PC-3 (cell line): ENCODE measurements around the gene SMIM27.

Source experiments
- EZH2 ChIP-seq: fragments of 300-600 bp; sonication (generic); IDR thresholded peaks from one replicate; pipeline ENCODE4 v1.6.1; 2017; ENCODE audit warnings: antibody characterized with exemption, mild to moderate bottlenecking, low read length; ENCODE audit not compliant: unreplicated experiment
- TF ChIP-seq, protein P1 (sequence below): fragments of 300-600 bp; sonication (generic); conservative IDR thresholded peaks from 2 replicates; pipeline ENCODE4 v1.5.1; 2017; ENCODE audit warnings: antibody characterized with exemption, low read depth, mild to moderate bottlenecking, low read length

DNA sequence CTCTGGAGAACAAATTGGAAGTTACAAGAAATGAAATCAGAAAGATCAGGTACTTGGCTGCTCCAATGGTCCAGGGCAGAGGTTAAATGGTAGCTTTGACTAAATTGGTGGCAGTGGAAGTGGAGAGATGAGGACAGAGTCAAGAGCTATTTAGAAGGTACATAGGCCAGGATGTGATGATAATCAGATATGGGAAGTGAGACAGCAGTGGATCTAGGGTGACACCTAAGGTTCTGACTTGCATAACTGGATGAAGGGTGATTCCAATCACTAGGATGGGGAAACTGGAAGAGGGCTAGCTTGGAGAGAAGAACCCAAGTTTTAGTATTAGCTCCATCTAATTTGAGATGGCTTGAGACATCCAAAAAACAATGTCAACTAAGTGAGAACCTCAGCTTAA is 44.8 kb downstream of the SMIM27 start:
- TF ChIP-seq, protein P1, sequence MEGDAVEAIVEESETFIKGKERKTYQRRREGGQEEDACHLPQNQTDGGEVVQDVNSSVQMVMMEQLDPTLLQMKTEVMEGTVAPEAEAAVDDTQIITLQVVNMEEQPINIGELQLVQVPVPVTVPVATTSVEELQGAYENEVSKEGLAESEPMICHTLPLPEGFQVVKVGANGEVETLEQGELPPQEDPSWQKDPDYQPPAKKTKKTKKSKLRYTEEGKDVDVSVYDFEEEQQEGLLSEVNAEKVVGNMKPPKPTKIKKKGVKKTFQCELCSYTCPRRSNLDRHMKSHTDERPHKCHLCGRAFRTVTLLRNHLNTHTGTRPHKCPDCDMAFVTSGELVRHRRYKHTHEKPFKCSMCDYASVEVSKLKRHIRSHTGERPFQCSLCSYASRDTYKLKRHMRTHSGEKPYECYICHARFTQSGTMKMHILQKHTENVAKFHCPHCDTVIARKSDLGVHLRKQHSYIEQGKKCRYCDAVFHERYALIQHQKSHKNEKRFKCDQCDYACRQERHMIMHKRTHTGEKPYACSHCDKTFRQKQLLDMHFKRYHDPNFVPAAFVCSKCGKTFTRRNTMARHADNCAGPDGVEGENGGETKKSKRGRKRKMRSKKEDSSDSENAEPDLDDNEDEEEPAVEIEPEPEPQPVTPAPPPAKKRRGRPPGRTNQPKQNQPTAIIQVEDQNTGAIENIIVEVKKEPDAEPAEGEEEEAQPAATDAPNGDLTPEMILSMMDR = no peak
- TF ChIP-seq EZH2 = no peak
